ENCODE measurements around the gene TMEM176A. TPM values are rescaled to one million over a fixed set of nuclear protein-coding genes. Genes with fewer than 3 reads are reported as not detected.
A peak's percentile ranks its signal among the peaks of the same experiment; 100 is the strongest.

The TMEM176A gene
- total and polyA plus RNA-seq, 9 donors, result 71.8 to 166 (median 127) TPM

GRCh38 chr7:150846291-150847115 lies 45.9 kb downstream of the TMEM176A start:
- Histone ChIP-seq H3K4me3 (no peak overlapping the region), H3K9me3 (no peaks in the 10 kb centered on the region), H3K27me3 (no peaks in the 10 kb centered on the region), H3K4me1 (ENCODE audit: insufficient read depth) (no peaks in the 10 kb centered on the region), H3K36me3 (no peaks in the 10 kb centered on the region), H3K27ac (no peak overlapping the region)
- TF ChIP-seq CTCF (IDR thresholded peaks at IDR 0.05) (no peak), EP300 (IDR thresholded peaks at IDR 0.05) (no peak), POLR2A (IDR thresholded peaks at IDR 0.05) (no peak)
- intact Hi-C loops (cut with DNase I), result no loop called here
- 95 to 96% (median 96%) methylated on average over 14 of the region's 14 CpGs for WGBS, 3 donors
- no peak for DNase-seq

DNA sequence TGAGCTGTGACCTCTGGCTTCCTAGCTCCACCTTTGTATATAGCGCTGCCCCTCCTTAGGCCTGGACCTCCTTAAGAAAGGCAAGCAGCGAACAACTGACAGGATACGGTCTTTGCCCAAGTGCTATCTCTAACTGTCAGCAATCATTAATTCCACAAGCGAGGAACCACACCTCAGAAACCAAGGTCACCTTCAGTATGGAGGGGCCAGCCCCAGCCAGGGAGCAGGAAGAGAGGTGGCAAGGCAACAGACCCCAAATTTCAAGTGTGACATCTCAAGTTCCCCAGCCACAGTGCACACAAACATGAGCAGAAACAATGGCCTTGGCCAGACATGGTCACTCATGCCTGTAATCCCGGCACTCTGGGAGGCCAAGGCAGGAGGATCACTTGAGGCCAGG lies 47.0 kb downstream of the TMEM176A start:
- no peak for DNase-seq
- Histone ChIP-seq H3K27me3 (no peaks in the 10 kb centered on the region), H3K36me3 (no peaks in the 10 kb centered on the region), H3K4me1 (ENCODE audit: insufficient read depth) (no peaks in the 10 kb centered on the region), H3K27ac (no peak overlapping the region), H3K4me3 (no peak overlapping the region), H3K9me3 (no peaks in the 10 kb centered on the region)
- intact Hi-C loops (cut with DNase I), result no loop called here
- TF ChIP-seq EP300 (IDR thresholded peaks at IDR 0.05), result no peak
- no peak for TF ChIP-seq CTCF (IDR thresholded peaks at IDR 0.05)
- TF ChIP-seq POLR2A (IDR thresholded peaks at IDR 0.05), result no peak
- WGBS, 3 donors, result 91 to 95% (median 92%) methylated on average over 5 of the region's 5 CpGs

GRCh38 chr7:150848111-150848510 lies 47.5 kb downstream of the TMEM176A start:
- Histone ChIP-seq H3K4me3 (no peak overlapping the region), H3K36me3 (no peaks in the 10 kb centered on the region), H3K4me1 (ENCODE audit: insufficient read depth) (no peaks in the 10 kb centered on the region), H3K27ac (no peak overlapping the region), H3K27me3 (no peaks in the 10 kb centered on the region), H3K9me3 (no peaks in the 10 kb centered on the region)
- intact Hi-C loops (cut with DNase I), result no loop called here
- peak in 1 of 5 donors; percentile 0 for DNase-seq
- TF ChIP-seq EP300 (IDR thresholded peaks at IDR 0.05), result no peak
- TF ChIP-seq CTCF (IDR thresholded peaks at IDR 0.05), result no peak
- TF ChIP-seq POLR2A (IDR thresholded peaks at IDR 0.05), result no peak
- 77 to 81% (median 79%) methylated on average over 8 of the region's 8 CpGs for WGBS, 3 donors

GRCh38 chr7:150848561-150849115 lies 48.1 kb downstream of the TMEM176A start:
- Histone ChIP-seq H3K9me3 (no peaks in the 10 kb centered on the region), H3K4me3 (no peak overlapping the region), H3K27me3 (no peaks in the 10 kb centered on the region), H3K4me1 (ENCODE audit: insufficient read depth) (no peaks in the 10 kb centered on the region), H3K27ac (no peak overlapping the region), H3K36me3 (no peaks in the 10 kb centered on the region)
- intact Hi-C loops (cut with DNase I), result no loop called here
- 90 to 99% (median 92%) methylated on average over 3 of the region's 3 CpGs for WGBS, 3 donors
- no peak for DNase-seq
- TF ChIP-seq CTCF (IDR thresholded peaks at IDR 0.05) (no peak), EP300 (IDR thresholded peaks at IDR 0.05) (no peak), POLR2A (IDR thresholded peaks at IDR 0.05) (no peak)
